ENCODE data around the gene MINDY4B.

MINDY4B gene

GRCh38 chr3:150913133-150913922 is 8.1 kb upstream of the MINDY4B start:
- H3K9me3 Mint-ChIP-seq = no peaks in the 10 kb centered on the region
- peaks cover 7% of the 10 kb centered on the region for H3K27me3 Mint-ChIP-seq
- no peak for DNase-seq (ENCODE audit: low spot score in 2 of 2)
- no peaks in the 10 kb centered on the region for H3K36me3 Mint-ChIP-seq
- no peak overlapping the region for H3K4me3 Mint-ChIP-seq
- H3K4me1 Mint-ChIP-seq = no peaks in the 10 kb centered on the region
- H3K27ac Mint-ChIP-seq = no peak overlapping the region
- no peak for ATAC-seq (ENCODE audit: low read depth)

GRCh38 chr3:150912501-150912900 is 7.3 kb upstream of the MINDY4B start:
- Mint-ChIP-seq H3K4me3 (no peak overlapping the region), H3K27me3 (peaks cover 12% of the 10 kb centered on the region), H3K36me3 (no peaks in the 10 kb centered on the region), H3K9me3 (no peaks in the 10 kb centered on the region), H3K27ac (no peak overlapping the region), H3K4me1 (no peaks in the 10 kb centered on the region)
- DNase-seq (ENCODE audit: low spot score in 2 of 2) (no peak), ATAC-seq (ENCODE audit: low read depth) (no peak)

- Mint-ChIP-seq H3K9me3 (no peaks in the 10 kb centered on the region), H3K27ac (no peak overlapping the region), H3K27me3 (peaks cover 14% of the 10 kb centered on the region), H3K36me3 (no peaks in the 10 kb centered on the region), H3K4me1 (no peaks in the 10 kb centered on the region), H3K4me3 (no peak overlapping the region)
- DNase-seq (ENCODE audit: low spot score in 2 of 2) = no peak
- ATAC-seq (ENCODE audit: low read depth) = no peak
Measured at GRCh38 chr3:150911771-150912170, 6.5 kb upstream of the MINDY4B start.

GRCh38 chr3:150906461-150906860 is 1.2 kb upstream of the MINDY4B start:
- Mint-ChIP-seq H3K4me3 (no peak overlapping the region), H3K27me3 (peaks cover 13% of the 10 kb centered on the region)

GRCh38 chr3:150905746-150906145 is 507 bp upstream of the MINDY4B start:
- Mint-ChIP-seq H3K27me3 (peaks cover 13% of the 10 kb centered on the region), H3K4me3 (no peak overlapping the region), H3K9me3 (no peaks in the 10 kb centered on the region), H3K27ac (no peak overlapping the region), H3K4me1 (no peaks in the 10 kb centered on the region), H3K36me3 (no peaks in the 10 kb centered on the region)
- no peak for ATAC-seq (ENCODE audit: low read depth)
- no peak for DNase-seq (ENCODE audit: low spot score in 2 of 2)

More at GRCh38 chr3:150906461-150906860, 1.2 kb upstream of the MINDY4B start:
- DNase-seq (ENCODE audit: low spot score in 2 of 2) = no peak
- H3K27ac Mint-ChIP-seq = no peak overlapping the region
- ATAC-seq (ENCODE audit: low read depth) = no peak
- H3K36me3 Mint-ChIP-seq = no peaks in the 10 kb centered on the region
- no peaks in the 10 kb centered on the region for H3K4me1 Mint-ChIP-seq
- no peaks in the 10 kb centered on the region for H3K9me3 Mint-ChIP-seq

- peaks cover 13% of the 10 kb centered on the region for H3K27me3 Mint-ChIP-seq
- H3K36me3 Mint-ChIP-seq = no peaks in the 10 kb centered on the region
- ATAC-seq (ENCODE audit: low read depth) (no peak), DNase-seq (ENCODE audit: low spot score in 2 of 2) (no peak)
- H3K27ac Mint-ChIP-seq = no peak overlapping the region
- H3K9me3 Mint-ChIP-seq = no peaks in the 10 kb centered on the region
- H3K4me1 Mint-ChIP-seq = no peaks in the 10 kb centered on the region
- no peak overlapping the region for H3K4me3 Mint-ChIP-seq
Measured at GRCh38 chr3:150902988-150903387, 2.3 kb downstream of the MINDY4B start.

GRCh38 chr3:150901793-150902192 is 3.4 kb downstream of the MINDY4B start:
- no peak for DNase-seq (ENCODE audit: low spot score in 2 of 2)
- no peaks in the 10 kb centered on the region for H3K9me3 Mint-ChIP-seq
- H3K4me1 Mint-ChIP-seq = no peaks in the 10 kb centered on the region

GRCh38 chr3:150899141-150899540 is 6.1 kb downstream of the MINDY4B start:
- no peak overlapping the region for H3K27ac Mint-ChIP-seq
- peaks cover 10% of the 10 kb centered on the region for H3K27me3 Mint-ChIP-seq
- ATAC-seq (ENCODE audit: low read depth) (no peak), DNase-seq (ENCODE audit: low spot score in 2 of 2) (no peak)
- H3K36me3 Mint-ChIP-seq = no peaks in the 10 kb centered on the region
- H3K9me3 Mint-ChIP-seq = no peaks in the 10 kb centered on the region
- no peak overlapping the region for H3K4me3 Mint-ChIP-seq
- no peaks in the 10 kb centered on the region for H3K4me1 Mint-ChIP-seq

More at GRCh38 chr3:150901793-150902192, 3.4 kb downstream of the MINDY4B start:
- Mint-ChIP-seq H3K36me3 (no peaks in the 10 kb centered on the region), H3K27me3 (peaks cover 11% of the 10 kb centered on the region), H3K27ac (no peak overlapping the region), H3K4me3 (no peak overlapping the region)
- ATAC-seq (ENCODE audit: low read depth) = no peak

- Mint-ChIP-seq H3K4me3 (no peak overlapping the region), H3K4me1 (no peaks in the 10 kb centered on the region), H3K27me3 (peaks cover 10% of the 10 kb centered on the region), H3K9me3 (no peaks in the 10 kb centered on the region), H3K27ac (no peak overlapping the region), H3K36me3 (no peaks in the 10 kb centered on the region)
- DNase-seq (ENCODE audit: low spot score in 2 of 2) (no peak), ATAC-seq (ENCODE audit: low read depth) (no peak)
Measured at GRCh38 chr3:150898046-150898754, 7.0 kb downstream of the MINDY4B start.

- H3K27me3 Mint-ChIP-seq = peaks cover 10% of the 10 kb centered on the region
- H3K4me1 Mint-ChIP-seq = no peaks in the 10 kb centered on the region
- no peaks in the 10 kb centered on the region for H3K9me3 Mint-ChIP-seq
- H3K36me3 Mint-ChIP-seq = no peaks in the 10 kb centered on the region
- H3K4me3 Mint-ChIP-seq = no peak overlapping the region
- H3K27ac Mint-ChIP-seq = no peak overlapping the region
- ATAC-seq (ENCODE audit: low read depth) (no peak), DNase-seq (ENCODE audit: low spot score in 2 of 2) (no peak)
Measured at GRCh38 chr3:150897592-150897991, 7.6 kb downstream of the MINDY4B start.

GRCh38 chr3:150890831-150891230 is 14.4 kb downstream of the MINDY4B start:
- no peaks in the 10 kb centered on the region for H3K4me1 Mint-ChIP-seq
- H3K36me3 Mint-ChIP-seq = peaks cover 2% of the 10 kb centered on the region
- peaks cover 6% of the 10 kb centered on the region for H3K27me3 Mint-ChIP-seq
- H3K4me3 Mint-ChIP-seq = no peak overlapping the region
- DNase-seq (ENCODE audit: low spot score in 2 of 2) = no peak
- peaks cover 1% of the 10 kb centered on the region for H3K9me3 Mint-ChIP-seq
- no peak overlapping the region for H3K27ac Mint-ChIP-seq
- ATAC-seq (ENCODE audit: low read depth) = no peak

GRCh38 chr3:150890295-150890694 is 14.9 kb downstream of the MINDY4B start:
- H3K4me3 Mint-ChIP-seq = no peak overlapping the region
- no peak for DNase-seq (ENCODE audit: low spot score in 2 of 2)
- ATAC-seq (ENCODE audit: low read depth) = no peak
- no peak overlapping the region for H3K27ac Mint-ChIP-seq
- H3K4me1 Mint-ChIP-seq = no peaks in the 10 kb centered on the region
- H3K36me3 Mint-ChIP-seq = peaks cover 2% of the 10 kb centered on the region
- peaks cover 1% of the 10 kb centered on the region for H3K9me3 Mint-ChIP-seq
- H3K27me3 Mint-ChIP-seq = peaks cover 9% of the 10 kb centered on the region

- H3K4me3 Mint-ChIP-seq = no peak overlapping the region
- DNase-seq (ENCODE audit: low spot score in 2 of 2) (no peak), ATAC-seq (ENCODE audit: low read depth) (no peak)
- peaks cover 1% of the 10 kb centered on the region for H3K9me3 Mint-ChIP-seq
- peaks cover 2% of the 10 kb centered on the region for H3K36me3 Mint-ChIP-seq
- H3K4me1 Mint-ChIP-seq = no peaks in the 10 kb centered on the region
- no peak overlapping the region for H3K27ac Mint-ChIP-seq
- H3K27me3 Mint-ChIP-seq = peaks cover 9% of the 10 kb centered on the region
Measured at GRCh38 chr3:150889106-150889505, 16.1 kb downstream of the MINDY4B start.

GRCh38 chr3:150887031-150887430 is 18.2 kb downstream of the MINDY4B start:
- Mint-ChIP-seq H3K4me1 (no peaks in the 10 kb centered on the region), H3K36me3 (peaks cover 2% of the 10 kb centered on the region), H3K27ac (no peak overlapping the region), H3K4me3 (no peak overlapping the region), H3K27me3 (peaks cover 7% of the 10 kb centered on the region), H3K9me3 (peaks cover 1% of the 10 kb centered on the region)
- ATAC-seq (ENCODE audit: low read depth) = no peak
- DNase-seq (ENCODE audit: low spot score in 2 of 2) = no peak

Data from memory B cell (primary cell).